ENCODE results near the gene ECE1. TPM values are rescaled to one million over a fixed set of nuclear protein-coding genes. Genes with fewer than 3 reads are reported as not detected.

Gene ECE1
- total and polyA plus RNA-seq, 2 of the 4 experiments (the other 2 are of a cell fraction): 61.8 to 124 TPM

GRCh38 chr1:21270086-21270689, 20.1 kb downstream of the ECE1 start:
- Histone ChIP-seq H3K4me3 (ENCODE audit: insufficient read depth, low read depth, low read length) (no peak overlapping the region), H3K18ac (ENCODE audit: low read depth, low read length) (no peak overlapping the region), H3K4me1 (ENCODE audit: control insufficient read depth, insufficient read depth, low read length) (peaks cover 13% of the 10 kb centered on the region), H3K4me2 (ENCODE audit: low read depth, low read length) (no peak overlapping the region), H2BK15ac (ENCODE audit: low read depth, low read length) (no peak overlapping the region; the same call in 2 of the 3 replicates), H3K9ac (ENCODE audit: low read depth, low read length) (no peak overlapping the region), H3K36me3 (ENCODE audit: control insufficient read depth, insufficient read depth, low read length) (peaks cover 64% of the 10 kb centered on the region), H2AK5ac (ENCODE audit: low read depth, low read length) (no peak overlapping the region; the same call in 1 of the 2 replicates), H4K20me1 (ENCODE audit: insufficient read depth, low read length) (0 out of 2 replicates have a peak, but pooled peaks cover 7% of the 10 kb centered on the region), H3K79me1 (ENCODE audit: low read depth in 1 of 2, low read length in 2 of 2) (peaks cover 36 to 69% of the 10 kb centered on the region in 2 experiments), H3K4ac (ENCODE audit: low read depth, low read length) (no peak overlapping the region), H2AFZ (replicated peaks; ENCODE audit: low read length, poor library complexity) (no peak overlapping the region), H4K8ac (ENCODE audit: low read depth in 2 of 2, low read length in 2 of 2) (no peak overlapping the region), H3K56ac (ENCODE audit: extremely low read depth, insufficient read depth, low read length) (no peak overlapping the region), H3K27me3 (ENCODE audit: control insufficient read depth, insufficient read depth, low read length) (no peaks in the 10 kb centered on the region), H3K14ac (replicated peaks; ENCODE audit: low read depth, low read length) (no peak overlapping the region), H3K9me3 (ENCODE audit: control insufficient read depth, insufficient read depth, low read length) (no peaks in the 10 kb centered on the region), H3K23ac (ENCODE audit: low read depth, low read length) (no peak overlapping the region), H2BK20ac (ENCODE audit: low read depth, low read length) (no peak overlapping the region; the same call in 1 of the 2 replicates), H2AK9ac (replicated peaks; ENCODE audit: low read depth, low read length, poor library complexity) (no peak overlapping the region), H4K5ac (ENCODE audit: low read depth, low read length) (no peak overlapping the region), H3K9me1 (ENCODE audit: insufficient read depth, low read length) (peaks cover 22% of the 10 kb centered on the region), H4K91ac (ENCODE audit: insufficient read depth, low read depth, low read length) (no peak overlapping the region), H2BK5ac (ENCODE audit: low read depth, low read length, poor library complexity, severe bottlenecking) (no peak overlapping the region), H2BK120ac (ENCODE audit: low read depth, low read length) (no peak overlapping the region), H3K27ac (ENCODE audit: insufficient read depth, low read length) (no peak overlapping the region)
- ChIA-PET CTCF (interaction anchor here (0.6 to 3.2 kb wide), 21 partner anchors 8 to 399 kb away, joined by 3 to 40 read pairs (median 4); no protein-coding TSS in a partner anchor), POLR2A (ENCODE audit: unreplicated experiment) (no interaction called here)
- BruUV-seq (replicated peaks): no TSS peak
- TF ChIP-seq CHD1 (IDR thresholded peaks at IDR 0.05; ENCODE audit: low read depth, low read length) (no peak), RAD21 (IDR thresholded peaks at IDR 0.05; ENCODE audit: low read length) (peak; percentile 62), BHLHE40 (IDR thresholded peaks at IDR 0.05; ENCODE audit: low read depth, low read length) (no peak), MAFK (IDR thresholded peaks at IDR 0.05; ENCODE audit: low read depth, low read length) (no peak), FOS (IDR thresholded peaks at IDR 0.05; ENCODE audit: low read depth, low read length) (no peak), POLR2A (IDR thresholded peaks at IDR 0.05; ENCODE audit: low read depth, low read length) (no peak), SMC3 (IDR thresholded peaks at IDR 0.05; ENCODE audit: low read depth, low read length) (peak; percentile 77), MAZ (IDR thresholded peaks at IDR 0.05; ENCODE audit: borderline replicate concordance, low read depth, low read length) (no peak), CEBPB (IDR thresholded peaks at IDR 0.05; ENCODE audit: low read depth, low read length) (no peak), NFE2L2 (IDR thresholded peaks at IDR 0.05; ENCODE audit: low read depth, low read length) (no peak), RFX5 (IDR thresholded peaks at IDR 0.05; ENCODE audit: low read depth, low read length) (no peak), MXI1 (IDR thresholded peaks at IDR 0.05; ENCODE audit: borderline replicate concordance, low read depth, low read length) (no peak), CTCF (conservative IDR thresholded peaks at IDR 0.05; ENCODE audit: low read depth, low read length) (peak; percentile 86), RCOR1 (IDR thresholded peaks at IDR 0.05; ENCODE audit: insufficient replicate concordance, low read length) (no peak)
- TF ChIP-seq, protein P1, sequence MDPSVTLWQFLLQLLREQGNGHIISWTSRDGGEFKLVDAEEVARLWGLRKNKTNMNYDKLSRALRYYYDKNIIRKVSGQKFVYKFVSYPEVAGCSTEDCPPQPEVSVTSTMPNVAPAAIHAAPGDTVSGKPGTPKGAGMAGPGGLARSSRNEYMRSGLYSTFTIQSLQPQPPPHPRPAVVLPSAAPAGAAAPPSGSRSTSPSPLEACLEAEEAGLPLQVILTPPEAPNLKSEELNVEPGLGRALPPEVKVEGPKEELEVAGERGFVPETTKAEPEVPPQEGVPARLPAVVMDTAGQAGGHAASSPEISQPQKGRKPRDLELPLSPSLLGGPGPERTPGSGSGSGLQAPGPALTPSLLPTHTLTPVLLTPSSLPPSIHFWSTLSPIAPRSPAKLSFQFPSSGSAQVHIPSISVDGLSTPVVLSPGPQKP (IDR thresholded peaks at IDR 0.05; ENCODE audit: borderline replicate concordance, low read depth, low read length): no peak
- TF ChIP-seq, protein P2, sequence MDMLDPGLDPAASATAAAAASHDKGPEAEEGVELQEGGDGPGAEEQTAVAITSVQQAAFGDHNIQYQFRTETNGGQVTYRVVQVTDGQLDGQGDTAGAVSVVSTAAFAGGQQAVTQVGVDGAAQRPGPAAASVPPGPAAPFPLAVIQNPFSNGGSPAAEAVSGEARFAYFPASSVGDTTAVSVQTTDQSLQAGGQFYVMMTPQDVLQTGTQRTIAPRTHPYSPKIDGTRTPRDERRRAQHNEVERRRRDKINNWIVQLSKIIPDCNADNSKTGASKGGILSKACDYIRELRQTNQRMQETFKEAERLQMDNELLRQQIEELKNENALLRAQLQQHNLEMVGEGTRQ (IDR thresholded peaks at IDR 0.05; ENCODE audit: low read depth, low read length): no peak
- intact Hi-C loops (cut with micrococcal nuclease): no loop called here
- in situ Hi-C loops (cut with MboI; ENCODE audit: low sequenced_read_pairs): no loop called here
- dilution Hi-C loops (cut with HindIII; ENCODE audit: low sequenced_read_pairs, unreplicated experiment): no loop called here
- peak; percentile 52 for DNase-seq
- no CpG with 5 or more reads among the region's 9 CpGs for whole genome bisulfite sequencing, 2 experiments (ENCODE audit: extremely low coverage in 2 of 2, insufficient read length in 1 of 2)
- ATAC-seq (ENCODE audit: low read depth): peak; percentile 75

Measured in IMR-90 (cell line).